CMK (cell line): ENCODE results near the gene WNK4.

Source experiments
- DNase-seq: peaks from one replicate; pipeline ENCODE4 v3.0.0-alpha.2; 2010; ENCODE audit warnings: low read depth

WNK4 gene

DNA sequence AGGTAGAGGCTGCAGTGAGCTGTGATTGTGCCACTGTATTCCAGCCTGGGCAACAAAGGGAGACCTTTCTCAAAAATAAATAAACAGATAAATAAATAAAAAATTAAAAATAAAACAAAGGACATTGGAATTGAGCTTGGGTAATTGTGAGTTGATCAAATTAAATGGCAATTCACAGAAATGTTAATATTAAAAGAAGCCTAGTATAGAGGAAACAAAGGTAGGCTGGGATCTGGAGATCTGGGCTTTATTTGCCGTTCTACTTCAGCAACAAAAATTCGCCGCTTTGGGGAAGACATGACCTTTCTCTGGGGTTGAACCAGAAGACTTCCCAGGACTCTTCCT lies 7.5 kb upstream of the WNK4 start:
- DNase-seq = no peak

- DNase-seq = peak; percentile 81
Measured at GRCh38 chr17:42773290-42774035, 6.9 kb upstream of the WNK4 start, which contains the start of gene VPS25. Gene VPS25 (plus strand): TSS chr17:42773449. CDS start chr17:42773476, 27 bp downstream.

GRCh38 chr17:42774066-42774745 lies 6.2 kb upstream of the WNK4 start:
- no peak for DNase-seq

DNA sequence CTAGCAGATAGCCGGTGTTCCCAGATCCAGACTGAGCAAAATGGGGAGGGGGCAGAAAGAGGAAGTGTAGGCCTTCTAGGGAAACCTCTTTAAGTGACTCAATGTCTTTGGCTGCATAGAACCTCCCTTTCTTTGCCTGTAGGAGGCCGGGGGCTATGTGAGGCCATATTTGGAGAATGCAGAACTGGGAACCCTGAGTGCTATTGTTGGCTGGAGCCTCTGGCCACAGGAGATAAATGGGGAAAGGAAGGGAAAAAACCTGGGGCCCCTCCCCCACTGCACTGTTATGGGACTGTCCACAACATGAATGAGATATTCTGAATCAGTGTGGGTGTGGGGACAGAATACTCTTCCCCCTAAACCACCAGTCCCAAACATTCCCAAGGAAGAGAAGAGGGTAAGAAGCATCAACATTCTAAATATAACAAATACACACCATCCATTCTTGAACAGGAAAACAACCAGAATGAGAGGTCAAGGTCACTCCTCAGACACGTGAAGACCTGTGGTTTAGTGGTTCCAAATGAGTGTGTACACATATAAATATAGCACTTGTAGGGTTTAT lies 4.8 kb upstream of the WNK4 start:
- DNase-seq = no peak

DNA sequence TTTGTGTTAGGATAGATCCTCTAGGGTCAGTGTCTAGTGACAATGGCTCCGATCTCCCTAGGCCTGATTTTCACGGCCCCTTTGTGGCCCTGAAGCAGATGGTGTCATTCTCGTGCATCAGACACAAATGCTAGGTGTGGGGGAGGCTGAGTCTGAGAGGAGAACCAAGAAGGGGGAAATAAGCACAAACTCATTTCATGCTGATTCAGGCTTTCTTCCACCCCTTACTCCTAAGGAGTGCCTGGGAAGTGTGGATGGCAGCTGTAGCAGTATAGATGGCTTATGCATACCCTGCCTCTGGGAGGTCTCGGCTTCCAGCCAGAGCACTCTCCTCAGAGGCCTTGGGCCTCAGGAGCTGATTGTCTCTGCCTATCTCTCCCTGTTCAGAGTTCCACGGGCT lies 1.8 kb upstream of the WNK4 start:
- no peak for DNase-seq

DNA sequence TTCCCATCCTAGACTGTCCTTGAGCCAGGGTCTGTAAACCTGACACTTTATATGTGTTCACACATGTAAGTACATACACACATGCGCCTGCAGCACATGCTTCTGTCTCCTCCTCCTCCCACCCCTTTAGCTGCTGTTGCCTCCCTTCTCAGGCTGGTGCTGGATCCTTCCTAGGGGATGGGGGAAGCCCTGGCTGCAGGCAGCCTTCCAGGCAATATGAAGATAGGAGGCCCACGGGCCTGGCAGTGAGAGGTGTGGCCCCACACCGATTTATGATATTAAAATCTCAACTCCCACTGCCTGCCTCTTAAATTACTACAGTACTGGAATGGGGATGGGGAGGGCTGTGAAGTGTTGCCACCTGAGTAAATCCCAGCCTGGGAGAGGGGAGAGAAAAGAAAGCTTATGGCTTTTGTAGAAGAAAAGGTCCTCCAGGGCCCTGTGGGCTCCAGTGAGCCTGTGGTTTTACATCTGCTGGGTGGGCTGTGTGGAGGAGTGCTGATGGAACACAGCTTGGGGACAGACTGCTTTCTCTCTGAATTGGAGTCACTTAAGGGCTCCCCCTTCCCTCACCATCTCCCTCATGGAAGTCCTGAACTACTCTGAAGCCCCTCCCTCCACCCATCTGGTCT lies 990 bp upstream of the WNK4 start:
- no peak for DNase-seq

- no peak for DNase-seq
Measured at GRCh38 chr17:42780851-42781638, 635 bp downstream of the WNK4 start.

DNA sequence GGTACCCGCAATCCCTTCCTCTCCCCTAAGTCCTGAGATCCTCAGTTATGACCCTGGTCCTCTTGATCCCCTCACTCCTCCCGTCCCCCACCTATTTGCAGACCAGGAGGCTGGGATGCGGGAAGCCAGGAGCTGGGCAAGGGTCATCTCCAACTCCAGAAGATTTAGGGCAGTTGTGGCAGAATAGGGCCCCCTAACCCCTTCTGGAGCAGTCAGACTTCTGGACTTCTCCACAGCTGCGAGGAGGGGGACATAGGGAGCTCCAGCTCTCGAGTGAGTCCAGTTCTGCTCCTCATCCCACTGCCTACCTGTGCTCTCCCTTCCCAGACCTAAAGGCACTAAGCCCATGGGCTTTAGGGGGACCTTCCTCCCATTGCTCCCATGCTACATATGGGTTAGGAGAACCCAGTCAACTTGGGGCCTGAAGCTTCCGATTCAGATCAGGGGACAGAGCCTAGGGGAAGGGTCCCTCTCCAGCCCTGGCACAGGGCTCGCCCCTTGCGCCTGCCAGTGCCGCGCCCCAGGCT lies 1.3 kb downstream of the WNK4 start:
- no peak for DNase-seq

DNA sequence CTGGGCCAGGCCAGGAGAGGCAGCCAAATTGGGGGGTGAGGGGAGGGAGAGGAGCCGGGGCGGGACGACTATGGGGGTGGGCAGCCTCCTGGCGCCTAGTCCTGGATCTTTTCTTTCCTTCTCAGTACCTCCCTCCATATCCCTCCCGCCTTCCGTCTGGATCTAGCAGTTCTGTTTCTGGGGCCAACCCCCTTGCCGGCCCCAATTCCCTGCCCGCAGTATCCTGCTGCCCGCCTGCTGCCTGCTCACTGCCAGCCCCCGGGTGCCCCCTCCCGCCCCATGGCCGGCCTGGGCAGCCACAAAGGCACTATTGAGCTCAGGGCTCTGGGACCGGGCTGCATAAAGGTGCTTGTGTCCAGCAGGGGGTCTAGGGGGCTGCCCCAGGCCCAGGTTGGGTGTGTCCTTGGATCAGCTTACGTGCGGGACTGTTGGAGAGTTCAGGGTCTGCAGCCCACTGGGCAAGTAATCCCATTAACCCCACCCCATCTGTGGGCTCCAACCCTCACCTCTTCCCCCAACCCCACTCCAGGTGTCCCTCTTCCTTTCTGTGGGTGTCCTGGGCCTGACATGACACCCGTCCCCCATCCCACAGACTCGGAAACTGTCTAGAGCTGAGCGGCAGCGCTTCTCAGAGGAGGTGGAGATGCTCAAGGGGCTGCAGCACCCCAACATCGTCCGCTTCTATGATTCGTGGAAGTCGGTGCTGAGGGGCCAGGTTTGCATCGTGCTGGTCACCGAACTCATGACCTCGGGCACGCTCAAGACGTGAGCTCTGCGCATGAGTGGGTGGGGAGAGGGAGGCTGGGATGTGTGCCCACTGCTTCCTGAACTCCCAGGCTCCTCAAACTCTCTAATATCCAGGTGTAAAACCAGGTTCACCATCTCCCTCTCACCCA lies 2.0 kb downstream of the WNK4 start:
- DNase-seq = no peak

- DNase-seq = no peak
Measured at GRCh38 chr17:42783062-42783790, 2.8 kb downstream of the WNK4 start.

GRCh38 chr17:42783791-42784138 lies 3.4 kb downstream of the WNK4 start:
- no peak for DNase-seq

DNA sequence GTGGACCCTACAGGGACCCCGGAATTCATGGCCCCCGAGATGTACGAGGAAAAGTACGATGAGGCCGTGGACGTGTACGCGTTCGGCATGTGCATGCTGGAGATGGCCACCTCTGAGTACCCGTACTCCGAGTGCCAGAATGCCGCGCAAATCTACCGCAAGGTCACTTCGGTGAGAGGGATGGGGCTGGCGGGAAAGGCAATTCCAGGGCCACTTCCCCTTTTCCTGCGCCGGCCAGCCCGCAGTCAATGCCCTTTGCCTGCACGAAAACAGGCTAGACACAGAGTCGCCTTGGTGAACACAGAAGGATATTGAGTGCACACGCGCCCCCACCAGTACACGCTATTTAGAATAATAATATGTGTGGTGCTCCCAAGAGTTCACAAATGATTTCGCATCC lies 4.0 kb downstream of the WNK4 start:
- DNase-seq = no peak

DNA sequence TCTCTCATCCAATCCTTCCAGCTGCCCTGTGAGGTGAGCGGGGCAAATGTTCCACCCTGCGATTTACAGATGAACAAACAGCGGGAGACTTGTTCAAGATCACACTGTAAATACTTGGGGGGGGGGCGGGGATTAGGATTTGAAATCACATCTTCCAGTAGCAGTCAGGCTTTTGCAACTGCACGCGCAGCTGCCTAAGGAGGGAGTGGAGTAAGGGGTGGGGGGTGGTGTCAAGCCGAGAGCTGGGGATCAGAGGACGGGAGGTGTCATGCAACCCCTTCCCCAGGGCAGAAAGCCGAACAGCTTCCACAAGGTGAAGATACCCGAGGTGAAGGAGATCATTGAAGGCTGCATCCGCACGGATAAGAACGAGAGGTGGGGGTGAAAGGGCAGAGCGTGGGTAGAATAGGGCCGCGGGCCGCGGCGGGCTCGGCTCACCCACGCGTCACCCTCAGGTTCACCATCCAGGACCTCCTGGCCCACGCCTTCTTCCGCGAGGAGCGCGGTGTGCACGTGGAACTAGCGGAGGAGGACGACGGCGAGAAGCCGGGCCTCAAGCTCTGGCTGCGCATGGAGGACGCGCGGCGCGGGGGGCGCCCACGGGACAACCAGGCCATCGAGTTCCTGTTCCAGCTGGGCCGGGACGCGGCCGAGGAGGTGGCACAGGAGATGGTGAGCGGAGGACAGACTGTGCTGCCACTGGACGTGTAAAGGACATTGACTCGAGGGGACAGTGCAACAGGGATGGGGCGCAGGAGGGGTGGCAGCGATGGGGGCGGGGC lies 4.6 kb downstream of the WNK4 start:
- DNase-seq = no peak

DNA sequence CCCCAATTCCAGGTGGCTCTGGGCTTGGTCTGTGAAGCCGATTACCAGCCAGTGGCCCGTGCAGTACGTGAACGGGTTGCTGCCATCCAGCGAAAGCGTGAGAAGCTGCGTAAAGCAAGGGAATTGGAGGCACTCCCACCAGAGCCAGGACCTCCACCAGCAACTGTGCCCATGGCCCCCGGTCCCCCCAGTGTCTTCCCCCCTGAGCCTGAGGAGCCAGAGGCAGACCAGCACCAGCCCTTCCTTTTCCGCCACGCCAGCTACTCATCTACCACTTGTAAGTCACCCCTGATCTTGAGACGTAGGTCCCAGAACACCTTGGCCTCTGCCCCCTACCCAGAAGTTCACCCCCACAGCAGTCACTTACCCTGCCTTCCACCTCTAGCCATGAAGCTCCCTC lies 6.9 kb downstream of the WNK4 start:
- no peak for DNase-seq

GRCh38 chr17:42791948-42792347 lies 11.5 kb downstream of the WNK4 start:
- DNase-seq = no peak

GRCh38 chr17:42792545-42792944 lies 12.1 kb downstream of the WNK4 start:
- DNase-seq = no peak

DNA sequence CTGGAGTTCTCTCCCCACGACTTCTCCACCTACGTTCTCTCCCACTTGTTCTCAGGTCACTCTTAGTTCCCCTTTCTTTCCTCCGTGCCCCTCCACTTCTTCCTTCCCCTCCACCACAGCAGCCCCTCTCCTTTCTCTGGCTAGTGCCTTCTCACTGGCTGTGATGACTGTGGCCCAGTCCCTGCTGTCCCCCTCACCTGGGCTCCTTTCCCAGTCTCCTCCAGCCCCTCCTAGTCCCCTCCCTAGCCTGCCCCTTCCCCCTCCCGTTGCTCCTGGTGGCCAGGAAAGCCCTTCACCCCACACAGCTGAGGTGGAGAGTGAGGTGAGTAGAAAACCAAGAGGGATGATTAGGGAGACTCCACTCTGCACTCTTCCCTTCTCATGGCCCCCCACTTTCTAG lies 14.7 kb downstream of the WNK4 start:
- DNase-seq = no peak

DNA sequence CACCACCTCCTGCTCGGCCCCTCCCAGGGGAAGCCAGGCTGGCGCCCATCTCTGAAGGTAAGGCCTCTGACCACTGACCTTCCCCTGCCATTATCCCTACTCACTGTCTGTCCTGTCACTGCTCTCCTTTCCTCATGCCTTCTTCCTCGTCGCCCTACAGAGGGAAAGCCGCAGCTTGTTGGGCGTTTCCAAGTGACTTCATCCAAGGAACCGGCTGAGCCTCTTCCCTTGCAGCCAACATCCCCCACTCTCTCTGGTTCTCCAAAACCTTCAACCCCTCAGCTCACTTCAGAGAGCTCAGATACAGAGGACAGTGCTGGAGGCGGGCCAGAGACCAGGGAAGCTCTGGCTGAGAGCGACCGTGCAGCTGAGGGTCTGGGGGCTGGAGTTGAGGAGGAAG lies 15.1 kb downstream of the WNK4 start:
- no peak for DNase-seq

DNA sequence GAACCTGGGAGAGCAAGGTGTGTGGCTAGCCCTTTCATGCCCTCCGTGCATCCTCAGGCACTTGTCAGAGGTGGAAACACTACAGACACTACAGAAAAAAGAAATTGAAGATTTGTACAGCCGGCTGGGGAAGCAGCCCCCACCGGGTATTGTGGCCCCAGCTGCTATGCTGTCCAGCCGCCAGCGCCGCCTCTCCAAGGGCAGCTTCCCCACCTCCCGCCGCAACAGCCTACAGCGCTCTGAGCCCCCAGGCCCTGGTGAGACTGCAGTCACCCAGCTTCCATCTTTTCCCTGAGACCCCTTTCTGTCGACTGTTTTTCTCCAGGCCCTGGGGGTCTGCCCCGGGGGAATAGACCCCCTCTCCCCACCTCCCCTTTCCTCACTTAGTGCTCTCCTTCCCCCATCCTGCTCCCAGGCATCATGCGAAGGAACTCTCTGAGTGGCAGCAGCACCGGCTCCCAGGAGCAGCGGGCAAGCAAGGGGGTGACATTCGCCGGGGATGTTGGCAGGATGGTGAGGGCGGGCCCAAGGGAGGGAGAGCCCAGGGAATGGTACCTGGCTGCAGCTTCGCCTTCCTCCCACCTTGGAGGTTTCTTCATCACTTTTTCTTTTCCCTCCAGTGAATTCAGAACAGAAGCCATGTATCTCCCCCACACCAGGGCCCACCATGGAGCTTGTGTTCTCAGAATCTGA lies 15.8 kb downstream of the WNK4 start:
- no peak for DNase-seq
